Activated T-helper 2 cell treated with anti-CD3 and anti-CD28 coated beads, Interferon-gamma antibody, Interleukin-2, Interleukin-4, amounts not matched to agents 10 μg/mL and 5 μg/mL and 100 μg/mL, durations not matched to agents 14 hours and 24 hours and 36 hours (primary cell): ENCODE data around the gene MORN1. TPM values are rescaled to one million over a fixed set of nuclear protein-coding genes. Genes with fewer than 3 reads are reported as not detected.

Source experiments
- DNase-seq: peaks from one replicate; pipeline ENCODE4 v3.0.0; 2021; ENCODE audit warnings: low spot score
- H3K27ac Mint-ChIP-seq: one replicate; pipeline ENCODE4 v1.8.0; 2021; ENCODE audit warnings: mixed read lengths
- H3K27me3 Mint-ChIP-seq: one replicate; pipeline ENCODE4 v1.8.0; 2021; ENCODE audit warnings: low read depth, mixed read lengths
- H3K36me3 Mint-ChIP-seq: one replicate; pipeline ENCODE4 v1.8.0; 2021; ENCODE audit warnings: low read depth, mixed read lengths
- H3K4me1 Mint-ChIP-seq: one replicate; pipeline ENCODE4 v1.8.0; 2021; ENCODE audit warnings: low read depth, mixed read lengths
- H3K4me3 Mint-ChIP-seq: one replicate; pipeline ENCODE4 v1.8.0; 2021; ENCODE audit warnings: low read depth, mild to moderate bottlenecking, moderate library complexity, mixed read lengths
- H3K9me3 Mint-ChIP-seq: one replicate; pipeline ENCODE4 v1.8.0; 2021; ENCODE audit warnings: mixed read lengths
- intact Hi-C: fragments of 100-400 bp; cut with micrococcal nuclease; formaldehyde crosslinking; loops from one replicate; pipeline ENCODE4 v1.15.1; 2023
- total RNA-seq: library from RNA; stranded (reverse); gene quantifications from 2 replicates; pipeline ENCODE4 v1.2.3, GENCODE V29; 2022

The MORN1 gene
- total RNA-seq, 1 donor from 2014 or later, result 7.5 TPM

- intact Hi-C loops, result no loop called here
- H3K9me3 Mint-ChIP-seq, result no peaks in the 10 kb centered on the region
- H3K27ac Mint-ChIP-seq, result no peak overlapping the region
Observed at GRCh38 chr1:2345297-2346075, 45.9 kb downstream of the MORN1 start.

GRCh38 chr1:2344744-2345296 lies 46.5 kb downstream of the MORN1 start:
- H3K9me3 Mint-ChIP-seq, result no peaks in the 10 kb centered on the region
- H3K36me3 Mint-ChIP-seq, result no peaks in the 10 kb centered on the region
- no peak for DNase-seq
- no peaks in the 10 kb centered on the region for H3K27me3 Mint-ChIP-seq
- no peak overlapping the region for H3K27ac Mint-ChIP-seq
- H3K4me3 Mint-ChIP-seq, result no peak overlapping the region
- intact Hi-C loops, result no loop called here
- H3K4me1 Mint-ChIP-seq, result no peaks in the 10 kb centered on the region

More at GRCh38 chr1:2345297-2346075, 45.9 kb downstream of the MORN1 start:
- Mint-ChIP-seq H3K27me3 (no peaks in the 10 kb centered on the region), H3K36me3 (no peaks in the 10 kb centered on the region), H3K4me1 (no peaks in the 10 kb centered on the region), H3K4me3 (no peak overlapping the region)
- DNase-seq, result no peak

DNA sequence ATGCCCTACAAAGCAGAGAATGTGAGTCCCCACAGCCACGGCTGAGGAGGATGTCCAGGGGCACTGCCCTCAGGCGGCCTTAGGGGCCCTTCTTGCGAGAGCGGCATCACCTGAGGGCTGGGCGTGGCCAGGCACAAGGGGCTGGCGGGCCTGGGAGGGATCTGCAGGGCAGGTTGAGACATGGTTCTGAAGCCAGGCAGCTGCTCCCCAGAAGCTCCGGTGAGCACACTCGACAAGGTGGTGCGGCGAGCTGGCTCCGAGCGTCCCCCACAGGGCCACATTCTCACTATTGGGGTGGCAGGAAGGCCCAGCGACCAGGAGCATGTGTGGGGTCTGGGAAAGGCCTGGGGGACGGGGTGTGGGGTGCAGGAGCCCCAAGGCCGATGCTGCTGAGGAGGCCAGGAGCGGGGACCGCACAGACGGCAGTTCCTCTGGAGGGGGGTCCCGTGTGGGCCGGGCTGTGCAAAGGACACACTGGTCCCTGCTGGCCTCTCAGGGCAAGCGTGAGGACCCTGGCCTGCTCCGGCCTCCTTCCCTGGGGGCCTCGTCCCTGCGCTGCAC lies 47.2 kb downstream of the MORN1 start:
- intact Hi-C loops, result no loop called here
- no peaks in the 10 kb centered on the region for H3K27me3 Mint-ChIP-seq
- no peaks in the 10 kb centered on the region for H3K36me3 Mint-ChIP-seq
- H3K4me1 Mint-ChIP-seq, result no peaks in the 10 kb centered on the region
- no peak overlapping the region for H3K4me3 Mint-ChIP-seq
- no peak for DNase-seq
- no peaks in the 10 kb centered on the region for H3K9me3 Mint-ChIP-seq
- H3K27ac Mint-ChIP-seq, result no peak overlapping the region

DNA sequence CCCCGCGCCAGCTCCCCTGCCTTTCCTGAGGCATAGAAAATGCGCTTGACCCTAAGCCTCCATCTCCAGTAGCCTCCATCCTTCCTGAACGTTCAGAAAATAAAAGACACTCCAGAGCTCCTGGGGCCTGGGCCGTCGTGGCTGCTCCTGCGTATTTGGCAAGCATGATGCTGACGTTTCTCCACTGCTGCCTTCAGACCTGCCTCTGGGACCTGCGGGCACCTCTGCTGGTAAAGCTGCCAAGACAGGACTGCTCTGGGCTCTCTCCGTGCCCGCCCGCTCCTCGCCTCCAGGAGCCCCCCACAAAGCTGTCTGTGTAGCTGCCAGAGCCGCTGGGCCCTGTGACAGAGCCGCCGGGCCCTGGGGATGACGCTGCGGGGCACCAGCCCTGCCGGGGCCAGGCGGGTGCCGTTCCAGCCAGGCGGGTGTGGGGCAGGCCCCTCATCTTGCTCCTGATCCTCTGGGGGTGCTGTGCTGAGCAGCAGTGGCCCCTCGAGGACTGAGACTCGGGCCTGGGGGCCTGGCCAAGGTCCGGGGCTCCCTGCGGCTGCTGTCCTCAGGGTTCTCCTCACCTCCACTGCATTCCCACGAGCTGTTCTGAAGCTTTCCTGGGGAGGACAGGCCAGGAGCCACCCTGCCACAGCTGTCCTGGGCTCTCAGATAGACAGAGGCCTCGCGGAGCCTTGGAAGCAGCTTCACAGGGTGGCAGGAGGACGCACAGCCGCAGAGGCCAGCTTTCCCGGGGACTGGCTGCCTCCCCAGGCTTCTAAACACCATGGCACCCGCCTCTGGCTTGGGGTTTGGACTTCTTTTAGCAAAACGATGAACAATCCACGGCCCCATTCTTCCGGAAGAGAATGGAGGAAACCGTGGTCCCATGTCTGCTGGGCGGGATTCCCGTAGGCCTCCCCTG lies 48.1 kb downstream of the MORN1 start:
- no peak for DNase-seq
- intact Hi-C loops, result no loop called here
- H3K27me3 Mint-ChIP-seq, result no peaks in the 10 kb centered on the region
- H3K27ac Mint-ChIP-seq, result no peak overlapping the region
- H3K9me3 Mint-ChIP-seq, result no peaks in the 10 kb centered on the region
- H3K4me3 Mint-ChIP-seq, result no peak overlapping the region
- H3K36me3 Mint-ChIP-seq, result no peaks in the 10 kb centered on the region
- no peaks in the 10 kb centered on the region for H3K4me1 Mint-ChIP-seq

GRCh38 chr1:2342384-2343022 lies 48.9 kb downstream of the MORN1 start:
- H3K27me3 Mint-ChIP-seq, result no peaks in the 10 kb centered on the region
- H3K4me1 Mint-ChIP-seq, result no peaks in the 10 kb centered on the region
- no peaks in the 10 kb centered on the region for H3K36me3 Mint-ChIP-seq
- intact Hi-C loops, result no loop called here
- no peak overlapping the region for H3K4me3 Mint-ChIP-seq
- DNase-seq, result no peak
- H3K9me3 Mint-ChIP-seq, result no peaks in the 10 kb centered on the region
- H3K27ac Mint-ChIP-seq, result no peak overlapping the region

- Mint-ChIP-seq H3K27me3 (no peaks in the 10 kb centered on the region), H3K27ac (no peak overlapping the region), H3K36me3 (no peaks in the 10 kb centered on the region), H3K4me1 (no peaks in the 10 kb centered on the region), H3K4me3 (no peak overlapping the region), H3K9me3 (no peaks in the 10 kb centered on the region)
- intact Hi-C loops, result no loop called here
- no peak for DNase-seq
Observed at GRCh38 chr1:2341706-2342383, 49.5 kb downstream of the MORN1 start.

DNA sequence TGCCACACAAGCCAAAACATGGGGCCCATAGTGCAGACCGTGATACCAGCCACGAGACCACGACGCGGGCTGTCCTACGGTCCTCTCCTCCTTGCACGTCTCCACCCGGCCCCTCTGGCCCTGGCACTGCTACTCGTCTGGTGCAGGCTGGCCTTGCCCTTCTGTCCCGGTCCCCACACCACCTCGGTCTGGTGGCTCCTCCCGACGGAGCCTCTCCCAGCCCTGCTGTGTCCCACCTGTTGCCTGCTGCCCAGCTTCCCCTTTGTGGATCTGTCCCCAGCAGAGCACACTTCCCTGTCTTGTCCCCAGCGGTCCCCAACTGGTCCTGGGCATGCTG lies 50.5 kb downstream of the MORN1 start:
- H3K4me1 Mint-ChIP-seq, result no peaks in the 10 kb centered on the region
- no peaks in the 10 kb centered on the region for H3K36me3 Mint-ChIP-seq
- no peaks in the 10 kb centered on the region for H3K9me3 Mint-ChIP-seq
- no peaks in the 10 kb centered on the region for H3K27me3 Mint-ChIP-seq
- no peak overlapping the region for H3K27ac Mint-ChIP-seq
- intact Hi-C loops, result no loop called here
- H3K4me3 Mint-ChIP-seq, result no peak overlapping the region
- no peak for DNase-seq

- intact Hi-C loops, result no loop called here
- H3K4me1 Mint-ChIP-seq, result no peaks in the 10 kb centered on the region
- H3K4me3 Mint-ChIP-seq, result no peak overlapping the region
- H3K9me3 Mint-ChIP-seq, result no peaks in the 10 kb centered on the region
- no peaks in the 10 kb centered on the region for H3K36me3 Mint-ChIP-seq
- H3K27me3 Mint-ChIP-seq, result no peaks in the 10 kb centered on the region
- no peak overlapping the region for H3K27ac Mint-ChIP-seq
- DNase-seq, result no peak
Observed at GRCh38 chr1:2340086-2340917, 51.1 kb downstream of the MORN1 start.

DNA sequence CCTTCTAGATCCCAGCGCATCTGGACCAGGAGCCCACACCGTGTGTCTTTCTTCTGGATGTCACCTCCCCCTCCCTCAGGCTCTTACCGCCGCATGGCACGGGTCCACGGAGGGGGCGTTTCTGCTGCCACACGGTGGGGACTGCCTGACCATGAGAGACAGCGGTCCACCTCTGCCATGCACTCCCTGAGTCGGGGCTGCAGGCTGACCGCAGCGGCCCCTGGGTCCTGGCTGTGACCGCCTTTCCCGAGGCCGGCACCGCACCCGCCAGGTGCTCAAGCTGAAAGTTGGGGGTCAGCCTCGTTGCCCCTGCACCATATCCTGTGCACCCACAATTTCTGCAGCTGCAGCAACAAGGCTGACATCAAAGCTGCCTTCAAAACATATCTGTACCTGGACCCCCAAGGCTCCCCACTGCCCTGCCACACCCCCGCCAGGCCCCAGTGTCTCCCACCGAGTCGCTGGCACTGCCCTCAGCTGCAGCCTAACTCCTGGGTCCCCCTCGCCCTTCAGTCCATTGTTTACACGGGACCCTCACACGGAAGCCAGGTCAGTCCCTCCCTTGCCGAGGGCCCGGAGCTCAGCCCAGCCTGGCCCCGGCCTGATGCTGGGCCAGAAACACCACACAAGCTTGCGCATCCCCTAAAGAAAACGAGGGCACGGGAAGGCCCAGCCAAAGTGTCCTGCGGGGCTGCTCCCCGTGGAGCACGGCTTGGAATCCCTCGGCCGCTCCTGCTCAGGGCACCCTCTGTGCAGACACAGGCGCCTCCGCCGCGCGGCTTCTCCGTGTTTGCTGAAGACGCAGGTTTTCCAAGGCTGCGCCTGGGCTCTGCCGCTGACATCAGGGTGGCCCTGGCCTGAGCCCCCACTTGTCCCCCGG lies 51.9 kb downstream of the MORN1 start:
- Mint-ChIP-seq H3K36me3 (no peaks in the 10 kb centered on the region), H3K9me3 (no peaks in the 10 kb centered on the region)
- intact Hi-C loops, result no loop called here

GRCh38 chr1:2337501-2337900 lies 53.9 kb downstream of the MORN1 start:
- Mint-ChIP-seq H3K36me3 (no peaks in the 10 kb centered on the region), H3K27me3 (no peaks in the 10 kb centered on the region), H3K4me3 (no peak overlapping the region), H3K27ac (no peak overlapping the region), H3K9me3 (no peaks in the 10 kb centered on the region), H3K4me1 (no peaks in the 10 kb centered on the region)
- no peak for DNase-seq
- intact Hi-C loops, result no loop called here

More for the DNA sequence above, 51.9 kb downstream of the MORN1 start:
- DNase-seq, result no peak
- Mint-ChIP-seq H3K4me1 (no peaks in the 10 kb centered on the region), H3K27ac (no peak overlapping the region), H3K4me3 (no peak overlapping the region), H3K27me3 (no peaks in the 10 kb centered on the region)

- intact Hi-C loops, result no loop called here
- no peak overlapping the region for H3K27ac Mint-ChIP-seq
- no peaks in the 10 kb centered on the region for H3K36me3 Mint-ChIP-seq
- no peaks in the 10 kb centered on the region for H3K4me1 Mint-ChIP-seq
- no peaks in the 10 kb centered on the region for H3K9me3 Mint-ChIP-seq
- H3K27me3 Mint-ChIP-seq, result no peaks in the 10 kb centered on the region
- DNase-seq, result no peak
- H3K4me3 Mint-ChIP-seq, result no peak overlapping the region
Observed at GRCh38 chr1:2337081-2337480, 54.3 kb downstream of the MORN1 start.
